WI38 (cell line): Measurements from ENCODE around the gene ARID1B.

Experiments
- H3K4me3 ChIP-seq: 2 replicates; pipeline ENCODE4 v1.5.1; 2011; ENCODE audit warnings: low read depth, mild to moderate bottlenecking, control low read depth, low read length
- CTCF ChIP-seq: IDR thresholded peaks from 2 replicates; pipeline ENCODE4 v1.5.1; 2012; ENCODE audit warnings: low read depth, mild to moderate bottlenecking, control low read depth, low read length

Gene ARID1B

DNA sequence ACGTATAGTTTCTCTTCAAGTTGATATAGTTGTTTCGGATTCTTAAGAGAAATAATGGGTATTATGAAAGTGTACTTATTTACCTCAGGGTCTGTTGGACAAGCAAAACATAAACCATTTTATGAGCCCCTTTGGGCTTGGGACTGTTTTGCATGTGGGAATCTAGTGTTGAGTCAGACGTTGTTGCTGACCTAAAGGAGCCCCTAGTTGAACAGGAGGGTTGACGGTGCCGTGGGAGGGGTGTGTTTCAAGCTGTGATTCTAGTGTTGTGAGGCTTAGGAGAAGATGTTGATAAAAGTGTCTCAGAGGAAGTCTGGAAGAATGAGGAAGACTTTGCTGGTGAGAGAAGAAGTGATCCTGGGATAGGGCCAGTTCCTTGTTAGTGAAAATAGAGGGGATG, 140.0 kb downstream of the ARID1B start:
- TF ChIP-seq CTCF, result no peak
- no peak overlapping the region for H3K4me3 ChIP-seq

- H3K4me3 ChIP-seq, result no peak overlapping the region
- no peak for TF ChIP-seq CTCF
Observed at GRCh38 chr6:156918647-156919046, 141.5 kb downstream of the ARID1B start.

DNA sequence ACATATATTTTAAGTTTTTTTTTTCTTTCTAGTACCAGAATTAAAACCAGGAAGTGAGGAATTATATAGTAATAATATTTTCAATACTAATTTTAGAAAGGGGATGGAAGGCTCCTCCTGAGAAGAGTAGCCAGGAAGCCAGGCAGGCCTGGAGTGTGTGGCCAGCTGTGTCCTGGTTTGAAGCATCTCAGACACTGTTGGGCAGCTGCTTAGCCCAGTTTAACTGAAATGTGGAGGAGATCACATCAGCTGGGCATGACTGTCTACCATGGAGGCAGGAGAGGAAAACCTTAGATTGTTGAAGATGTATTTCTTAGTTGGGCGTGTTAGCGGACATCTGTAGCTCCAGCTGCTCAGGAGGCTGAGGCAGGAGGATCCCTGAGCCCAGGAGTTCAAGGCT, 142.2 kb downstream of the ARID1B start:
- no peak for TF ChIP-seq CTCF
- no peak overlapping the region for H3K4me3 ChIP-seq

GRCh38 chr6:156919814-156920369, 142.7 kb downstream of the ARID1B start:
- no peak for TF ChIP-seq CTCF
- H3K4me3 ChIP-seq, result no peak overlapping the region

DNA sequence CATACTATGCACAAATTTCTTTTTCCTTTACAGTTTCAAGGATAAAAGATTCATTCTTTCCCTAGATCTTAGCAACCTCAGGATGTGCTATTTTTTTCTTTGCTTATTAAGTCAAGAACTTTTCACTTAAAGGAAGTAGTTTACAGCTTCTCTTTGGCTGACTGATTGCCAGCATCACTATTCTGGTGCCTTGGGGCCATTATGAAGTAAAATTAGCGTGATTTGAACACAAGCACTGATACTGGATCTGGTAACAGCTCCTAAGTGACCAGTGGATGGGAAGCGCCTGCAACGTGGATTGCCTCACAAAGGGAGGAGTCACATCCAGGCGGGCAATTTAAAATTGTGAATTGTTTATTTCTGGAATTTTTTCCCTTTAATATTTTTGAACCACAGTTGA, 147.1 kb downstream of the ARID1B start:
- TF ChIP-seq CTCF, result no peak
- H3K4me3 ChIP-seq, result no peak overlapping the region

GRCh38 chr6:156925026-156925425, 147.8 kb downstream of the ARID1B start:
- no peak overlapping the region for H3K4me3 ChIP-seq
- TF ChIP-seq CTCF, result no peak

DNA sequence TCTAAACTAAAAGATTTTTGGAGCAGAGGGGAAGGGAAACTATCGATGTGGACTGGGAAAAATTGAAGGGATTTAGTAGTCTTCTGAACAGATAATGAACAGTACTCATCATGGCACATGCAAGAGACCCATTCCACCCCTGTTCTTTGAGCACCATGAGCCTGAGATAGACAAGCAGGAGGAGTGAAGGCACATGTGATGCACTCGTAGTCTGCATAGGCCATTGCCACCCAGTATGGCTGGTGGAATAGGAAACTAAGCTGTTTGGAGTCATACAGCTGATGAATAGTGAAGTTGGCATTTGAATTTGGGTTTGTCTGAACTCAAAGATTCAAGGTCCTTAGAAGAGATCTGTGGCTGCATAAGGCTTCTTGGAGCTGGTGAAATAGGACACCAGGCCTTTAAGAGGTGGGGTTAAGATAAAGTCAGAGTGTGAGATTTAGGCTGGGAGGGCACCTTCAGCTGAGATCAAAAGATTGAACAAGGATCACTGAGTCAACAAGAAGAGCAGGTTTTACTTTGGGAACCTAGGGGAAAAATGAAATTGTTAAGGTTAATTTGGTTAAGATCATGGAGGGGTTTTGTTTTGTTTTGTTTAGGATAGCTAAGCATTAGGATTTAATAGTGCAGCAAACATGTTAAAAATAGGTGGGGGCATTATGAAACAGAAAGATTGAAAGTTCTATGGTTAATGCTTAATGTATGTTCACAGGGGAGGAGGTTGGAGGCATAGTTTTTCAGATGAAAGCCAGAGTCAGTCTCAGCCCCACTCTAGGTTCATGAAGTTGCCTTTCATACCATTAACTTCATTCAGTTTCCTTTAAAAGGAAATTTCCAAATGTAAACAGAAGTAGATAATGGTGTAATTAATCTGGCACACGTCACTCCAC, 148.8 kb downstream of the ARID1B start:
- no peak for TF ChIP-seq CTCF
- H3K4me3 ChIP-seq, result no peak overlapping the region
